ENCODE data around the gene OBP2A. TPM values are rescaled to one million over a fixed set of nuclear protein-coding genes. Genes with fewer than 3 reads are reported as not detected.

OBP2A gene
- total and polyA plus RNA-seq, 2 donors (not counting 3 experiments of a cell fraction or from before 2014, with no cell fraction given), result not detected

GRCh38 chr9:135519179-135519971 is 26.6 kb upstream of the OBP2A start:
- Histone ChIP-seq H3K9ac (replicated peaks; ENCODE audit: extremely low read depth, insufficient read depth, low read length) (no peak overlapping the region), H3K27me3 (ENCODE audit: control insufficient read depth in 2 of 2, insufficient read depth in 2 of 2, low read length in 2 of 2) (no peaks in the 10 kb centered on the region), H3K9me3 (replicated peaks; ENCODE audit: control insufficient read depth, insufficient read depth, low read length) (no peaks in the 10 kb centered on the region), H3K4me1 (ENCODE audit: control insufficient read depth, extremely low read depth, insufficient read depth, low read length) (peaks cover 9% of the 10 kb centered on the region), H3K27ac (ENCODE audit: insufficient read depth, low read depth, low read length) (no peak overlapping the region), H3K79me2 (ENCODE audit: control insufficient read depth, insufficient read depth, low read length) (no peaks in the 10 kb centered on the region), H3K36me3 (ENCODE audit: control insufficient read depth in 2 of 2, extremely low read depth in 1 of 2, insufficient read depth in 2 of 2, low read length in 2 of 2) (no peaks in the 10 kb centered on the region), H3K4me3 (replicated peaks in 1 of 3; ENCODE audit: insufficient read depth in 1 of 3, low read depth in 1 of 3, low read length in 3 of 3) (no peak overlapping the region), H2AFZ (ENCODE audit: low read depth, low read length) (no peak overlapping the region), H3K9me1 (replicated peaks; ENCODE audit: control insufficient read depth, extremely low read depth, insufficient read depth, low read length) (no peaks in the 10 kb centered on the region), H4K20me1 (replicated peaks; ENCODE audit: control insufficient read depth, extremely low read depth, insufficient read depth, low read length) (no peaks in the 10 kb centered on the region), H3K4me2 (ENCODE audit: insufficient read depth, low read length) (no peak overlapping the region)
- no peak for FAIRE-seq
- ChIA-PET CTCF (no interaction called here), POLR2A (no interaction called here)
- BruUV-seq (replicated peaks), result no TSS peak
- no peak for DNase-seq (ENCODE audit: low read depth, low spot score)
- dilution Hi-C loops (cut with MboI; ENCODE audit: extremely low pct_ligation_motif_present, low sequenced_read_pairs) (no loop called here), intact Hi-C loops (cut with micrococcal nuclease) (no loop called here)
- TF ChIP-seq EZH2 (IDR thresholded peaks at IDR 0.05; ENCODE audit: borderline replicate concordance, low read depth, low read length, severe bottlenecking) (no peak), POLR2AphosphoS5 (IDR thresholded peaks at IDR 0.05; ENCODE audit: insufficient read depth, low read depth, low read length) (no peak), POLR2A (IDR thresholded peaks at IDR 0.05; ENCODE audit: low read depth, low read length) (no peak), CTCF (IDR thresholded peaks at IDR 0.05; ENCODE audit: extremely low read depth in 1 of 2, insufficient read depth in 1 of 2, low read depth in 1 of 2, low read length in 2 of 2) (no peak), GATA2 (IDR thresholded peaks at IDR 0.05; ENCODE audit: insufficient read depth, insufficient read length, low read depth, low read length) (no peak)
